Thyroid gland (tissue), 4 donors: ENCODE data around the gene DHPS. TPM values are rescaled to one million over a fixed set of nuclear protein-coding genes. Genes with fewer than 3 reads are reported as not detected.

Experiments used
- DNase-seq, 2 donors: peaks; one replicate each; pipeline ENCODE4 v3.0.0-alpha.2; 2019
- H3K27ac ChIP-seq, 3 donors: fragments of 200-600 bp; sonication (generic); 1 replicate in 2 of 3; 2 replicates in 1 of 3; pipeline ENCODE4 v1.5.1; 2016 to 2019; ENCODE audit warnings: mild to moderate bottlenecking in 1 of 3, moderate library complexity in 1 of 3
- H3K27me3 ChIP-seq: fragments of 200-600 bp; sonication (generic); one replicate; pipeline ENCODE4 v1.5.1; 2019
- H3K36me3 ChIP-seq, 2 donors: fragments of 200-600 bp; sonication (generic); one replicate each; pipeline ENCODE4 v1.5.1; 2016 to 2019
- H3K4me1 ChIP-seq, 2 donors: fragments of 200-600 bp; sonication (generic); one replicate each; pipeline ENCODE4 v1.5.1; 2017 to 2019
- H3K4me3 ChIP-seq, 3 donors: fragments of 200-600 bp; sonication (generic); replicated peaks in 1 of 3; 1 replicate in 2 of 3; 2 replicates in 1 of 3; pipeline ENCODE4 v1.5.1; 2016; ENCODE audit warnings: mild to moderate bottlenecking in 1 of 3
- H3K9me3 ChIP-seq: fragments of 200-600 bp; sonication (generic); one replicate; pipeline ENCODE4 v1.5.1; 2017
- POLR2A ChIP-seq, 2 donors: fragments of 450-650 bp; IDR thresholded peaks; one replicate each; pipeline ENCODE4 v1.6.1; 2017; ENCODE audit warnings: antibody characterized with exemption in 2 of 2, mild to moderate bottlenecking in 2 of 2, moderate library complexity in 1 of 2
- WGBS, 2 donors: methylation state at CpG; one replicate each; pipeline ENCODE4 v1.1.5; 2017; 5-methylcytosine and 5-hydroxymethylcytosine counted together
- intact Hi-C: fragments of 100-400 bp; cut with DNase I; formaldehyde crosslinking; loops from one replicate; pipeline ENCODE4 v1.15.1; 2023
- total RNA-seq, 4 donors: library from RNA; depleted of rRNA; stranded (reverse); fragments of >200 nt; gene quantifications; one replicate each; pipeline ENCODE4 v1.2.3, GENCODE V29; 2016
- TF ChIP-seq, protein P1 (sequence below), 6 experiments: fragments of 200-600 bp in 3 of 6; fragments of 450-650 bp in 3 of 6; sonication (generic) in 3 of 6; IDR thresholded peaks; one replicate each; pipeline ENCODE4 v1.5.1; 2016 to 2019; ENCODE audit warnings: antibody characterized with exemption in 6 of 6, mild to moderate bottlenecking in 2 of 6, inconsistent platforms in 1 of 6, moderate library complexity in 1 of 6

Gene DHPS
- total RNA-seq, 4 donors from 2014 or later = 105 to 122 (median 115) TPM

GRCh38 chr19:12723641-12724426 is 42.2 kb upstream of the DHPS start, which contains the start of gene TNPO2:
TSS of gene TNPO2 (minus strand) at chr19:12723932. CDS start at chr19:12720977, 2,955 bp downstream.
- H3K27ac ChIP-seq = peak within 1 kb of the TSS; percentile 49 to 96 (median 92)
- DNase-seq = peak; percentile 41 to 43
- TF ChIP-seq, protein P1, sequence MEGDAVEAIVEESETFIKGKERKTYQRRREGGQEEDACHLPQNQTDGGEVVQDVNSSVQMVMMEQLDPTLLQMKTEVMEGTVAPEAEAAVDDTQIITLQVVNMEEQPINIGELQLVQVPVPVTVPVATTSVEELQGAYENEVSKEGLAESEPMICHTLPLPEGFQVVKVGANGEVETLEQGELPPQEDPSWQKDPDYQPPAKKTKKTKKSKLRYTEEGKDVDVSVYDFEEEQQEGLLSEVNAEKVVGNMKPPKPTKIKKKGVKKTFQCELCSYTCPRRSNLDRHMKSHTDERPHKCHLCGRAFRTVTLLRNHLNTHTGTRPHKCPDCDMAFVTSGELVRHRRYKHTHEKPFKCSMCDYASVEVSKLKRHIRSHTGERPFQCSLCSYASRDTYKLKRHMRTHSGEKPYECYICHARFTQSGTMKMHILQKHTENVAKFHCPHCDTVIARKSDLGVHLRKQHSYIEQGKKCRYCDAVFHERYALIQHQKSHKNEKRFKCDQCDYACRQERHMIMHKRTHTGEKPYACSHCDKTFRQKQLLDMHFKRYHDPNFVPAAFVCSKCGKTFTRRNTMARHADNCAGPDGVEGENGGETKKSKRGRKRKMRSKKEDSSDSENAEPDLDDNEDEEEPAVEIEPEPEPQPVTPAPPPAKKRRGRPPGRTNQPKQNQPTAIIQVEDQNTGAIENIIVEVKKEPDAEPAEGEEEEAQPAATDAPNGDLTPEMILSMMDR (IDR thresholded peaks at IDR 0.05) = no peak
- no peak for TF ChIP-seq POLR2A (IDR thresholded peaks at IDR 0.05)
- intact Hi-C loops = no loop called here
- peak within 1 kb of the TSS in 2 of 3 donors; percentile 0 to 90 for H3K4me3 ChIP-seq
- H3K4me1 ChIP-seq = peaks cover 22 to 25% of the 10 kb centered on the region in 2 donors
- H3K36me3 ChIP-seq = peaks cover 6% of the 10 kb centered on the region in 2 donors
- H3K9me3 ChIP-seq = no peaks in the 10 kb centered on the region
- H3K27me3 ChIP-seq = no peaks in the 10 kb centered on the region
- 4 to 6% methylated on average over 26 of the region's 28 CpGs for WGBS, 2 donors

DNA sequence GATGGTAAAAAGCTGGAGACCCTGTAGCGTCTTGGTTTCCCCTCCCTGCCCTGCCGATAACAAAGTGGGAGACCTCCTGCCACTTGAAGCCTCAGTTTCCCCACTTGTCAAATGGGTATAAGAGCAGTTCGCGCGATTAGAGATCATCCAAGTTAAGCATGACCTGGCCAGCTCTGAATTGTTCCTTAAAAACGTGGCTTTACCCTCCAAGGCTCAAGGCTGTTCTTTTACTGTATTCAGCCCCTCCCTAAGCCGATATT is 41.6 kb upstream of the DHPS start:
- 4 to 5% methylated on average over 7 of the region's 7 CpGs for WGBS, 2 donors
- no peaks in the 10 kb centered on the region for H3K9me3 ChIP-seq
- peaks cover 22 to 25% of the 10 kb centered on the region in 2 donors for H3K4me1 ChIP-seq
- DNase-seq = no peak
- H3K4me3 ChIP-seq = peak overlapping the region in 1 of 3 donors; percentile 90
- TF ChIP-seq POLR2A (IDR thresholded peaks at IDR 0.05) = no peak
- TF ChIP-seq, protein P1 (IDR thresholded peaks at IDR 0.05) = no peak
- peaks cover 7 to 9% of the 10 kb centered on the region in 2 donors for H3K36me3 ChIP-seq
- H3K27ac ChIP-seq = peak overlapping the region in 2 of 3 donors; percentile 92 to 96
- no peaks in the 10 kb centered on the region for H3K27me3 ChIP-seq
- intact Hi-C loops = no loop called here

GRCh38 chr19:12722566-12723380 is 41.1 kb upstream of the DHPS start:
- 1% methylated on average over 32 of the region's 32 CpGs for WGBS, 2 donors
- no peaks in the 10 kb centered on the region for H3K27me3 ChIP-seq
- peaks cover 7 to 9% of the 10 kb centered on the region in 2 donors for H3K36me3 ChIP-seq
- peaks cover 22 to 25% of the 10 kb centered on the region in 2 donors for H3K4me1 ChIP-seq
- no peaks in the 10 kb centered on the region for H3K9me3 ChIP-seq
- intact Hi-C loops = no loop called here
- DNase-seq = peak; percentile 98 to 99
- H3K4me3 ChIP-seq = peak overlapping the region in 1 of 3 donors; percentile 90
- H3K27ac ChIP-seq = peak overlapping the region; percentile 92 to 96 (median 93)
- peak in 1 of 2 donors; percentile 34 for TF ChIP-seq POLR2A (IDR thresholded peaks at IDR 0.05)
- TF ChIP-seq, protein P1 (IDR thresholded peaks at IDR 0.05) = no peak

GRCh38 chr19:12721656-12722565 is 40.2 kb upstream of the DHPS start:
- intact Hi-C loops = no loop called here
- Histone ChIP-seq H3K27me3 (no peaks in the 10 kb centered on the region), H3K4me1 (peaks cover 22 to 25% of the 10 kb centered on the region in 2 donors), H3K4me3 (peak overlapping the region; percentile 61 to 90 (median 63)), H3K27ac (peak overlapping the region; percentile 92 to 96 (median 93)), H3K9me3 (no peaks in the 10 kb centered on the region), H3K36me3 (peaks cover 7 to 9% of the 10 kb centered on the region in 2 donors)
- TF ChIP-seq POLR2A (IDR thresholded peaks at IDR 0.05) = no peak
- TF ChIP-seq, protein P1 (IDR thresholded peaks at IDR 0.05) = no peak
- DNase-seq = peak; percentile 68 to 69
- 0 to 1% methylated on average over 17 to 25 of the region's 65 CpGs for WGBS, 2 donors
